Hindlimb muscle (tissue), 1 donor: ENCODE data around the gene LRSAM1. TPM values are rescaled to one million over a fixed set of nuclear protein-coding genes. Genes with fewer than 3 reads are reported as not detected.

Experiments
- DNase-seq: peaks from one replicate; pipeline ENCODE4 v3.0.0-alpha.2; 2013
- polyA plus RNA-seq: library from polyadenylated mRNA; unstranded; fragments of 120-200 nt; gene quantifications from one replicate; pipeline ENCODE4 v1.2.1, GENCODE V29; 2013; ENCODE audit not compliant: insufficient read length

The LRSAM1 gene
- polyA plus RNA-seq, 1 donor, result 16.9 TPM

DNA sequence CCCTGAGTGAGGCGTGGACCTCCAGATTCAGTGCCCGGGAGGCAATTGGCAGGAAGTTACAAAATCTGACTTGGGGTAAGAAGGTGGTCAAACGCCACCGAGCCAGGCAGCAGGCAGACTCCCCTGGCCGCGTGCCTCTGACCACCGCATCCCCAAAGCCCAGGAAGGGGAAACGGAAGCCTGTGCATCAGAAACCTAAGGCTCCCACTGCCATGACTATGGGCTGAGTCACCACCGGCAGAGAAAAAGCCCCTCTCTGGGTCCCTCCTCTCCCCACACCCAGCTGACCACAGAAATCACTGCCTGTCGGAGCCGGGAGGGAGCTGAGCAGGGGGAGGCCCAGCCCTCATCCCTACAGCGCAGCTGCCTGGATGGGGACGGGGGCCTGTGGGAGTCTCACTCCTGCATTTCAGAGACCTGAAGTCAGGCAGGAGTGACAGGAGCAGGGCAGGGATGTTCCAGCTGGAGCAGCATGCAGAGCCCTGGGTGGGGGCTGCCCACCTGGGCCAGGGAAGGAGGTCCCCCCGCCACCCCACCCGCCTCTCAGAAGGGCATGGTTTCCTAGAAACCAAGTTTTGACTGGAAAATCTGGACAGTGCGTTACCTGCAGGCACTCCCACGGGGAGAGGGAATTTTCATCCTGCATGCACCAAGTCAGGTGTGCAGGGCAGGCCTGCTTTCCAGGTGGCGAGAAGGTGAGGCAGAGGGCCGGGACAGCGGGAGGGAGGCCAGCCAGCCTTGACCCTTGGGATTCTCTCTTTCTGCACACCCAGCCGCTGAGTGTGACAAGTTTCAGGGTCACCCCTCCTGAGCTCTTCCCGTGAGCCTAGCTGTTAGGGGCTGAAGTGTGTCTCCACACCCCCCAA is 68.2 kb downstream of the LRSAM1 start:
- DNase-seq, result no peak

GRCh38 chr9:127520941-127521918 is 69.9 kb downstream of the LRSAM1 start:
- DNase-seq, result peak; percentile 62

- DNase-seq, result no peak
These were observed 70.6 kb downstream of the LRSAM1 start for GRCh38 chr9:127521919-127522304.

GRCh38 chr9:127522727-127523126 is 71.4 kb downstream of the LRSAM1 start:
- DNase-seq, result no peak

GRCh38 chr9:127523312-127523851 is 72.1 kb downstream of the LRSAM1 start:
- no peak for DNase-seq

- no peak for DNase-seq
These were observed 73.1 kb downstream of the LRSAM1 start for GRCh38 chr9:127524373-127524772.

- no peak for DNase-seq
These were observed 74.3 kb downstream of the LRSAM1 start for GRCh38 chr9:127525401-127526188.

- no peak for DNase-seq
These were observed 75.6 kb downstream of the LRSAM1 start for GRCh38 chr9:127526655-127527559.

- DNase-seq, result no peak
These were observed 76.4 kb downstream of the LRSAM1 start for GRCh38 chr9:127527560-127528268.

- no peak for DNase-seq
These were observed 77.3 kb downstream of the LRSAM1 start for GRCh38 chr9:127528422-127529251.

DNA sequence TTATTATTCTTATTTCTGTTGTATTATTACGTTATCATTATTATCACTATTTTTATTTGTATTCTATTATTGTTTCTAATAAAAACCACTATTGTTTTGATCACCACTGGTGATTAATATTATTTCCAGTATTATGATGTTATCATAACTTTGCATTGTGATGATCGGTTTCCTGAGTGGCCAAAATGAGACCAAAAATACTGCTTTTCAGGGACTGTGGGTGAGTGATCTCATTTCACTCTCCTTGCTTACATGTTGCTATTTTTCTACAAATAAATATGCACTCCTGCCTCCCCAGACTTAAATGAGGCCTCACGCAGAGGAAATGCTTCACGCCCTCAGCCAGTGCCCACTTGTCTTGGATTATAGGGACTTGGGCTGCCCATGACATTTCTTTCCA is 78.4 kb downstream of the LRSAM1 start:
- no peak for DNase-seq

DNA sequence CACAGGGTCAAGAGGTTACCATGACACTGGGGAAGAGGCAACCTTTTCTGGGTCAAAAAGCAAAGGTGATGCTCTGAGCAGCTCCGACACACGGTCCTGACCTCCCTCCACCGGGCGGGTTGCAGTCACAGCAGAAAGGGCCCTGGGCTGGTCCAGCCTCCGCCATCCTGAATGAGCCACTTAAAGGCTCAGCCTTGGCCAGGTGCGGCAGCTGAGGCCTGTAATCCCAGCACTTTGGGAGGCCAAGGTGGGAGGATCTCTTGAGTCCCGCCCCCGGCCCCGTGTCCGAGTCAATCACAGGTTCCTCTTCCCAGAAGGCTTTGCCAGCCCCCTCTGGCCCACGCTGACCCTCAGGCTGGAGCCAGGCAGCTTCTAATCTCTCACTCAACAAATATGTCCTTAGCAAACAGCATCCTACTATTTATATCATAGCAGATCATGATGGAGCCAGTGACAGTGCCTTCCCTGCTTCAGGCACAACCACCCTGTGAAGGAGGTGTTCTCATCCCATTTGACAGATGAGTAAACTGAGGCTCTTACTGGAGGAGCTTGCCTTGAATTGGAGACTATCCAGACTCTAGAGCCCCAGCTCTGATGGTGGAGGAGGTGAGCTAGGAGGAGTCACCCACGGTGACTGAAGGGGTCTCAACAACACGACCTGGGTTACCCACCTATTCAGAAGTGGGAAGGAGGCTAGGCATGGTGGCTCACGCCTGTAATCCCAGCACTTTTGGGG is 79.1 kb downstream of the LRSAM1 start:
- DNase-seq, result no peak

DNA sequence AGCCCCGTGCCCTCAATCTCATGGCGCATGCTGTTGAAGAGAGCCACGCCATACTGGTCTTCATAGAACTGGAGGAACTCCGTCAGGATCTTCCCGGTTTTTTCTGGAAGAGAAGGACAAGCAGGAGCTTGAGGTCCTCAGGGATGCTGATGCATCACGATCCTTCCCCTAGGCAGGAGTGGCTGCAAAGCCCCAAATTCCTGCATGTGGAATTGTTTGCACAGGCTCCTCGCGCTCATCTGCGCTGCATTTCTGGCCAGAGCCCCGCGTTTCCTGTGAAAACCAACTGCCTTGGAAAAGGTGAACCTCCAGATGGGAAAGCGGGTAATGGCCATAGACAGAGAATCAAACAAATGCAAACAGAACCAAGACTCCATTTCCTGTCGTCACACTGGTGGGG is 80.4 kb downstream of the LRSAM1 start:
- no peak for DNase-seq

DNA sequence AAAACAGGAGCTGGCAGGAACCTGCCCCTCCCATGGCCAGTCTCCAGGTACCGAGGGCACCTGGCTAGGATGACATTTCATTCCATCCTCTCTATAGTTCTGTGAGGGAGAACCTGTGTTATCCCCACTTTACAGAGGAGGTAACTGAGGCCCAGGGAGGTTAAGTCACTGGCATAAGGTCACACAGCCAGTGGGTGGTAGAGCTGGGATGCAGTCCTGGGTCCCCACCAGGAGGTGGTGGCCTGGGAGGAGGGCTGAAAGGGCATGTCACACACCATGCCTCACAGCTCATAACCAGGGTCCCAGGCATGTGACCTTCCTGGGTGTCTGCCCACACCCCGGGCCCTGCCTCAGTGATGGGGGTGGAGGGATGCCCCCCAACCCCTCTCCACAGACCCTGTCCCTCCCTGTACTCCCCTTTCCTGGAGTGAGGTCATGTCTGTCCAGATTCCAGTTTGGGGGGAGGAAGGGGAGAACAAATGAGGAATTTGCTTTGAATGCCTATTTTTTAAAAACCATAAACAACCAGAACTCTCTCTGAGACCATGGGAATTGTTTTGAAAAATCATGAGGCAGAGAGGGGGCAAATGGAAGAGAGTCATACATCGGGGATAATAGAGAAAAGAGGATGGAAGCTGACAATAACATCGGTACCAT is 83.1 kb downstream of the LRSAM1 start:
- no peak for DNase-seq

- DNase-seq, result no peak
These were observed 83.6 kb downstream of the LRSAM1 start for GRCh38 chr9:127534931-127535330.

DNA sequence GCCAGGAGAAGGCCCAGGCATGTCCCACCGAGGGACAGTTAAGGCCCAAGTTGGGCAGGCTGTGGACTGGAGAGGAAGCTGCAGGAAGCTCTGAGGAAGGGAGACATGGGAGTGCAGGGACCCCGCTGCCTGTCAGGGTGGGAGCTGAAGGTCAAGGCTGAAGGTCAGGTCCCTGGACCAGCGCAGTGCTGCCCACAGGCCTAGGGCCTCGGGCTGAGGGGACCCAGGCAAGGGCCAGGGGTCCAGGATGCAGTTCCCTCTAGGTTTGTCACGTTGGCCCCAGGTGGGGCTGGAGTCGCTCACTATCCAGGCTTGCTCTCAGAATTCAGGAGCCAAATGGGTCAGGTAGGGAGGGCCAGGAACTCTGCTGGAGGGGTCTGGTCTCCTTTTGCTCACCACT is 84.1 kb downstream of the LRSAM1 start:
- no peak for DNase-seq

DNA sequence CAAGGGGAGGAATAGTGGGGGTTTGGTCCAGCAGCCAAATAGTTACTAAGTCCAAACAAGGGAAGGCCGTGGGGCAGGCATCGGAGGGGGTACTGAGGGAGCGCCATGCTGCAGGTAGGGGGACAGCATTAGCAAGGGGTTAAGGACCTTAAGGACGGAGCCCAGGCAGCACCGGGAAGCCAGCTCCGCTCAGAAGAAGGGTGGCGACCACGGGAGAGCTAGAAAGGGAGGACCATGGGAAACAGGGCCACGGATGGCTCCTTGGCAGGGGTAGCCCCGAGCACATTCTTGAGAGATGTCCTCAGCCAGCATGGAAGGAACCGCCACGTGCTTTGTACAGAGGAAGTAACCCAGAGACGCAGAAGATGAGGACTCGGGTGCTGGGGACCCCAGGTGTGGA is 84.5 kb downstream of the LRSAM1 start:
- DNase-seq, result no peak

GRCh38 chr9:127536499-127536898 is 85.2 kb downstream of the LRSAM1 start:
- no peak for DNase-seq
